ENCODE data around the gene DDX10.
A peak's percentile ranks its signal among the peaks of the same experiment; 100 is the strongest.
"Not testable (repeated sequence)": the region's sequence is repeated elsewhere in the genome, so short reads cannot be mapped to it uniquely, and the experiment has no call there.

DDX10 gene

DNA sequence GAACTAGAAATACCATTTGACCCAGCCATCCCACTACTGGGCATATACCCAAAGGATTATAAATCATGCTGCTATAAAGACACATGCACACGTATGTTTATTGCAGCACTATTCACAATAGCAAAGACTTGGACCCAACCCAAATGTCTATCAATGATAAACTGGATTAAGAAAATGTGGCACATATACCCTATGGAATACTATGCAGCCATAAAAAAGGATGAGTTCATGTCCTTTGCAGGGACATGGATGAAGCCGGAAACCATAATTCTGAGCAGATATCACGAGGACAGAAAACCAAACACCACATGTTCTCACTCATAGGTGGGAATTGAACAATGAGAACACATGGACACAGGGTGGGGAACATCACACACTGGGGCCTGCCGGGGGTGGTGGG is 114.3 kb downstream of the DDX10 start:
- not testable (repeated sequence) for DNase-seq

DNA sequence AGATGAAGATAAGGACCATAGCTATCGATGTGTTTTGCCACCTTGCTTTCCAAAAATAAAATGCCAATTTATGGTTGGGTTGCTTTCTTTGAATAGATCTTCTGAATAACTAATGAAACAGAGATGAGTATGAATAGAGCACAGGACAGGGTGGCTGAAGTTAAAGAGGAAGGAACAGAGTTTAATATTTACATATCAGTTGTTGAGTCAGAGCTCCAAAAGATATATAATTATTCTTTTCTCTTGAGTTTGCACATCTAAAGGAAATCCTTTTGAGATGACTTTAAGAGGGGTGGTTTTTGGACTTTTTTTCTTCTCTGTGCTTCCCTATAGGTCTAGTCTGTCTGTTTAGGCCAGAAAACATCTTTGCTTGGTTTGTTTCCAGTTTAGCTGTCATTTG is 115.2 kb downstream of the DDX10 start:
- no peak for DNase-seq

DNA sequence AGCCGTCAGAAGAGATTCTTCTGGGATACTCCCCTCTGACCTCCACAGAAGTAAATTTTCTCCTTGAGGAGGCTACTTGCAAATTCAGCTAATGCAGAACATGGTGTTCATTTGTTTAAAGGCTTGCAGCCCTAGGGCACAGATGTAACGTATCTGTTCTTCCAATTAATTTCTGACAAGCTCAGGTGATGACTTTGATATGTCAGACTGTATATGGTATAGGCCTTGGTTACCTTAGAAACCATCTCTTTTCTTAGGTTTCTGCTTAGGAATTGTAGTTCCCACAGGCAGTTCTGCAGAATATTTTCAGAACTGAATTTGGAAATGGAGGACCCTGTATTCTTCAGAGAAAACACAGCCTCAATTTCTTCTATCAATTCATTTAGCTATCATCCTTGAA is 117.1 kb downstream of the DDX10 start:
- no peak for DNase-seq

DNA sequence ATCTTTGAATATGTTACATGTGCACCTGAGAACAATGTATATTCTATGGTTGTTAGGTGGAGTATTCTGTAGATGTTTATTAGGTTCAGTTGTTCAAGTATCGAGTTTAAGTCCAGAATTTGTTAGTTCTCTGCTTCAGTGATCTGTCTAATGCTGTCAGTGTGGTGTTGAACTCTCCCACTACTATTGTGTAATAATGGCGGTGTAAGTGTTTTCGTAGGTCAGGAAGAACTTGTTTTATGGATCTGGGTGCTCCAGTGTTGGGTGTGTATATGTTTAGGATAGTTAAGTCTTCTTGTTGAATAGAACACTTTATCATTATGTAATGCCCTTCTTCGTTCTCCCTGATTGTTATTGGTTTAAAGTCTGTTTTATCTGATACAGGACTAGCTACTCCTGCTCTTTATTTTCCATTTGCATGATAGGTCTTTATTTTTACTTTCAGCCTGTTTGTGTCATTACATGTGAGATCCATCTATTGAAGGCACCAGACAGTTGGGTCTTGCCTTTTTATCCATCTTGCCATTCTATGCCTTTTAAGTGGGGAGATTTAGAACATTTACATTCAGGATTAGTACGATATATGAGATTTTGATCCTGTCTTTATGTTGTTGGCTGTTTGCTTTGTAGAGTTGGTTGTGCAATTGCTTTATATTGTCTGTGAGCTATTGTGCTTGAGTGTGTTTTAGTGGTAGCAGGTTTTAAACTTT is 121.6 kb downstream of the DDX10 start:
- no peak for DNase-seq

DNA sequence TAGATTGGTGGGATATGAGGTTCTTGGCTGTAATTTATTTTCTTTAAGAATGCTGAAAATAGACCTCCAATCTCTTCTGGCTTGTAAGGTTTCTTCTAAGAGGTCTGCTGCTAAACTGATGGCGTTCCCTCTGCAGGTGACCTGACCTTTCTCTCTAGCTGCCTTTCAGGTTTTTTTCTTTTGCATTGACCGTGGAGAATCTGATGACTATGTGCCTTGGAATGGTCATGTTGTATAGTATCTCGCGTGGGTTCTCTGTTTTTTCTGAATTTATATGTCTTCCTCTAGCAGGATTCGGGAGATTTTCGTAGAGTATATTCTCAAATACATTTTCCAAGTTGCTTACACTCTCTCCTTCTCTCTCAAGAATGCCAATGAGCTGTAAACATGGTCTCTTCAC is 122.2 kb downstream of the DDX10 start:
- no peak for DNase-seq

DNA sequence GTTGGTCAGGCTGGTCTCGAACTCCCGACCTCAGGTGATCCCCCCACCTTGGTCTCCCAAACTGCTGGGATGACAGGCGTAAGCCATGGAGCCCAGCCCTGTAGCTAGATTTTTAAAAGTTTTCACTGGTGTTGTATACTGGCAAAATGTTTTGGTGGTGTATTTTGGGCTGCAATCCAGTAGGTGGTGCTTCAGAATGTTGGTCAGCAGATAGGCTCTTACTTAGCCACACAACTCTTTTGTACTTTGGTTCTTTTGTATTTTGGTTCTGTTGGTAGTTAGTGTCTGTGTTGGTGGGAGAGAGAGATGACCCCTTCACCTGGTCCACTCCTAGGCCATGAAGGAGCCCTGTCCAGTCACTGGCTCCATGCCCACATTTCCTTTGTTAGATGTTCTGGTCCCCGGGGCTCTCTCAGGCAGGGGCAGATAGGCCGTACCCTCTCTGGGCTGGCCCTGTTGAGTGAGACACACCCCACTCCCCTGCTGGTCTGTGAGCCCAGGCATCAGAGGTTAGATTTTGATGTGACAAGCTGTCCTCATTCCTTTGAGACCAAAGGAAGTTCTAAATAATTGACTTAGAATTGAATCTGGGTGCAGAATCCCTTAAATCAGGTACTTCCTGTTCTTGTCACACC is 123.8 kb downstream of the DDX10 start:
- peak; percentile 42 to 51 for DNase-seq

DNA sequence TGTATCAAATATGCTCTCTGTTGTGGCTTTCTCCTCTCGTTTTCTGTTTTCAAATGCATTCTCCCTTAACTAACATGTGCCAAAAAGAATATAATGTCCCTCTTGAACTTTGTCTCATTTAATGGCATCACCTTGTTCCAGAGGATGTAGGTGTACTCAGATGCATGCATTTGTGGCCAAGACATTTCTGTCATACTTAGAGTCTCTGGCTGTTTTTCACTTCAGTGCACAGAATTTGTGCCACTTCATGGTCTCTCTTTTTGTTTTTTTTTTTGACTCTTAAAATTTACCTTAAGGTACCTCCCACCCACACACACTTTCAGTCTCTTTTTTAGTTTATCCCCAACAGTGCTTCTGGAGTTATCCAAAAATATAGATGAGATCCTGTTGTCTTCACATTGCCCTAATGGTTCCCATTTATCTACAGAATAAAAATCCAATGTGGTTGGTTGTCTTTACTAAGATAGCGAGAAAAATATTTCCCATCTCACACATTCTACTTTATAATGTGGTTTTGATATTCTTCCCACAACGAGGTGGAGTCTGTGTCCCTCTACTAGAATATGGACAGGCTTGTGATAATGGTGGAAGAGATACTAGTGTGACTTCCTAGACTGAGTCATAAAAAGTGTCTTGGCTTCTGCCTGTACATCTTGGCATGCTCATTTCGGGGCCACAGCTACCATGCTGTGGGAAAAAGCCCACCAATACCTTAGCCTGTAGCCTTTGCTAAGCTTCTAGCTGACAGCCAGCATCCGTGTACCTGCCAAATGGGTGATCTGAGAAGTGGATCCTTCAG is 125.8 kb downstream of the DDX10 start:
- no peak for DNase-seq

DNA sequence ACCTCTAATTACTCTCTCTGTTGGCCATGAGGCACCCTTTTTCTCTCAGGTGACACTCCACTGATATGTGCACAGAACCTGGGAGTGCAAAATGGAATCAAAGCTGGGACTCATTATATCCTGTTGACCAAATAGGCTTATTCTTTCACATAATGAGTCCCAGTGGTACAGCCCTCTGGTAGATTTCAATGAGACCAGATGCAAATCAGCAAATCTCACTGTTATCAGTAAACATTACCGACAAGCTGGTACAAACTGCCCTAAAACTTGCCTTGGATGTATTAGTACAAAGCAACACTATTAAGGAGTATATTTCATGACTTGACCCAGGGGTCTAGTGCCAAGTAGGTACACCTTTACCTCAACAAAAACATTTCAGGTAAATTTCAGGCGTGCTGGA is 128.3 kb downstream of the DDX10 start:
- DNase-seq, result no peak

DNA sequence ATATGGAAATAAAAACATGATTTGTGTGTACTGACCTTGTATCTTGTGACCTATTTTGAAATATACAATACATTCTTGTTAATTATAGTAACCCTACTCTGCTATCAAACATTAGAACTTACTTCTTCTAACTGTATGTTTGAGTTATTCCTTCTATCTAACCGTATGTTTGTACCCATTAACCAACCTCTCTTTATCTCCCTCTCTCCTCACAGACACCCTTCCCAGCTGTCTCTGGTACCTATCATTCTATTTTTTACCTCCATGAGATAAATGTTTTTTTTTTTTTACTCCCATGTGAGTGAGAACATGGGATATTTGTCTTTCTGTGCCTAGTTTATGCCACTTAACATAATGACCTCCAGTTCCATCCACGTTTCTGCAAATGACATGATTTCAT is 128.7 kb downstream of the DDX10 start:
- no peak for DNase-seq

DNA sequence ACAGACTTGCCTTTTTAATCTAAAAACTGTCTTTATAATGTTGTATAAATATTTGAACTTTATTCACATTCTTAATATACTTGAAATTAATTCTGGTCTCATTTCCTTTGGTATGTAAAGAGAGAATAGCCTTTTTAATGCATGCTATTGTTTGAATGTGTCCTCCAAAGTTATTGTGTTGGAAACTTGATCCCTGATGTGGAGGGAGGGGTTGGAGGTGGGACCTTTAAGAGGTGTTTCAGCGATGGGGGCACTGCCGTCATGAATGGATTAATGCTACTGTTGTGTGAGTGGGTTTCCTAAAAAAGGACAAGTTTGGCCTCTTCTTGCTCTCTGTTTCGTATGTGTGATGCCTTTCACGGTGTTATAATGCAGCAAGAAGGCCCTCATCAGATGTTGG is 131.7 kb downstream of the DDX10 start:
- no peak for DNase-seq

DNA sequence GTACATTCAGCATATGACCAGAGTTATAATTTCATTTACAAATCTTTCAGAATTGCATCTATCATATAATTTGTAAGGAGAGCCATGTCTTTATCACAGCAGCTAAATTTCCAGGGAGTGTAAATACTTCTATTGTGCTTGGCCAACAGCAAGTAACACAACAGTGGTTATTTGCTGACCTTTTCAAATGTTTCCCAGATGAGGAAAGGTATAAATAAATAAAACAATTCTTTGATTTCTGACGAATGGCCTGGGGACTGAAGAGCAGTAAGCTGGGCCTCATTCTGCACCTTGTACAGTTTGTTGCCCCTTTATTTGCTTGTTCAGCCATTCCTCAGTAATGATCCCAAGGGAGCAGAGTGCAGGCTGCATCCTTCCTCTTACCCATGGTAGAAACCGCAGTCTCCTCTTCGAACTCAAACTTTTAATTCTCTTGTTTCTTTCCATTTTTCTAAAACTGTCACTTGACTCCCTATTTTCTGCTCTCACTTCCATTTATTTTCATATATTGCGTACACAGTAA is 132.8 kb downstream of the DDX10 start:
- DNase-seq, result no peak

DNA sequence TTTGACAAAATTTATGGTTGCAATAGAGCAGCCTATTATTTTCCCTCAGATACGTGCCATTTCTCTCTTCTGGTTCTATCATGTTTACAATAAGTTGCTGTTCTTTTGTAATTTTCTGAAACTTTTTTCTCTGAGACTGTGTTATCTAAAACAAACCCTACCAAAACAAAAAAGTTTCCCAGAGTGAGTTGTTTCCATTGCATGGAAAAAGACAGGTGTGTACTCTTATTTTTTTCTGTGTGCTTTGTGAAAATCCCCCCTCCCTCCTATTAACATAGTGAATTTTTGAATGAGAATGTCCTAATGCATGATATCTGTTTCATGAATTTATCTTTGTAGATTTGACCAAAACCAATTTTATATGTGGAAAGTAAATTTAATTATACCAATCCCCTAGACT is 137.6 kb downstream of the DDX10 start:
- DNase-seq, result no peak

DNA sequence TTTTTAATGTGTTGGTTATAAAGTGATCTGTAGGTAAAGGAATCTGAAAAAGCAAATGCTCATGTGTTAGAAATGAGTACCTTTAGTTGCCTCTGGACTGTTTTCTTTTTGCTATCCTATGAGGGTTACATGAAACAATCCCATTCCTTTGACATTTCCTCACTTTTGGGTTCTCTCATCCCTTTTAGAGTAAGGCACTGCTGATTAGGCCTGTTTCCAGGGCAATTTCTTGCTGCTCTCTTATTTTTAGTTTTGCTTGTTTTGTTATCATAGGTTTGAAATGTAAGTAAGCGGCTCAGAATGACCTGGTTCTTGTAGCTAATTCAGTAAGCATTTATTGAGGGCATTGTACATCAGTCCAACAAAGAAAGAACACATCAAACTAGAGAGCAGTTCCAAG is 138.9 kb downstream of the DDX10 start:
- DNase-seq, result no peak

DNA sequence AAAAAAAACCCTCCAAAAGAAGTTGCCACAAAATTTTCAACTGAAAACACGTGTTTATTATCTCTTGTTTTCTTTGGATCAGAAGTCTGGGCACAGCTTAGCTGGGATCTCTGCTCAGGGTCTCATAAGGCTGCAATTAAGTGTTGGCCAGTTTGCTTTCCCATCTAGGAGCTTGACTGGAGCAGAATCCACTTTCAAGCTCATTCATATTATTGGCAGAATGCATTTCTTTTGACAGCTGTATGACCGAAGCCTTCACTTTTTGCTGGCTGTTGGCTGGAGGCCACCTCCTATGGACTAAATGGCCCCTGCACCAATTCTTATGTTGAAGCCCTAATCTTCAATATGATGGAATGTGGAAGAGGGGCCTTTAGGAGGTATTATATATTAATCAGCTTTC is 139.6 kb downstream of the DDX10 start:
- DNase-seq, result no peak

DNA sequence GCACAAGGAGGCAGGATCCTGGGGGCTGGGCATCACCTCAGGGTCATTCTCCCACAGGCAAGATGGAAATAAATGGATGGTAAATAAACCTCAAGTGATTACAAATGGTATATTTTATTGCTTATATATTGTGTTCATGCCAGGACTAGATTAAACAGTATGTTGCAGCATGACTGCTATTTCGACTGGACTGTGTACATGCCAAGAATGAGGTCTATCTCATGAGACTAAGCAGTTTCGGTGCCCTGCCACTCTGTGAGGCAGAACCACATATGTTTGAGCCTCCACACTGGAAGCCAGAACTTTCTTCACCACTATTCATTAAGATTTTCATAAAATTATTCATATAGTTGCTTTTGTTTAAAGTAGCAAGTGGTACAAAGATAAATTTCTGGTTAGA is 140.2 kb downstream of the DDX10 start:
- DNase-seq, result no peak

DNA sequence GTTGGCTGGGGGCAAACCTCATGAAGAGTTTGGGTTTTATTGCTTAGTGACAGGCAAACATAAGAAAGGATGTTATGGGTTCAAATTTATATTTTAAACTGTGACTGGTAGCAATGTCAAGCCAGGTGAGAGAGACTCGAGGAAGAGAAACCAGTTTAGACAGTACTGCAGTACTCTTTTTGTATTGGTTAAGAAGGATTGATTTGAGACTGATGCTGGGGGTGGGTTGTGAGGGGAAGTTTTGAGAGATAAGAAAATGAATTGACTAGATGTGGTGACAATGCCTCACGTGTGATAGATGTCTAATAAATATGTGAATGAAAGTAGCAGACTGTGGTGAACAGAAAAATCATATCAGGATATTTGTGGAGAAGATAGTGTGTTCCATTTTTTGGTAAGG is 142.4 kb downstream of the DDX10 start:
- DNase-seq, result no peak

DNA sequence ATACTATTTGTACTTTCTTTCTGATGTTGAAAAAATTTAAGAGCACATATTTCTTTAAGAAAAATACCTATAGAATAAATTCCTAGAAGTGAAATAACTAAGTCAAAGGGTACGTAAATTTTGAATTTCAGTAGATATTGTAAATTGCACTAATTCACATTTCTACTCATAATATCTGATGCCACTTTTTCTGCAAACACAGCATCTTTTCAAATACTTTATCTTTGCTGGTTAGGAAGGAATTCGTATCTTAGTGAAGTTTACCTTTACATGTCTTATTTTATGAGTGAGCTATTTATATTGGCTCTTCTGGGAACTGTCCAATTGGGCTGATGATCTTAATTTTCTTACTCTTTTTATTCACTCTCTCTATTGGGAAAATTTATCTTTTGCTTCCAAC is 148.2 kb downstream of the DDX10 start:
- no peak for DNase-seq

DNA sequence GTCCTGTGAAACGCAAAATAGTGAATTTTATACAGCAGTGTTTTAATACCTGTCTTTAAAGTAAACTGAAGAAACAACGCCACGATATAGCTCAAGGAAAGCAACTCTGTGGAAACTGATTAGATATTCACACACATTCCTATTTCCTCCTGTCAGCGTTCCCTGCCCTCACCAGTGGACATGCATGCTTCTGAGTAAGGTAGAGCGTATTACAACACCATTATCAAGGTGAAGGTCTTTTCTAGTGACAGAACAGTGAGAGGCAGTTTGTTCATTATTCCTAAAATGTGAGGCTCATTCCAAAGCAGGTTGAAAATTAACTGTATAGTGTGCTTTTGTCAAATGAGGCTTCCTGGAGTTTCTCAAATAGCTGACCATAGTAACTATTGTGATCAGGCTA is 153.1 kb downstream of the DDX10 start:
- no peak for DNase-seq

DNA sequence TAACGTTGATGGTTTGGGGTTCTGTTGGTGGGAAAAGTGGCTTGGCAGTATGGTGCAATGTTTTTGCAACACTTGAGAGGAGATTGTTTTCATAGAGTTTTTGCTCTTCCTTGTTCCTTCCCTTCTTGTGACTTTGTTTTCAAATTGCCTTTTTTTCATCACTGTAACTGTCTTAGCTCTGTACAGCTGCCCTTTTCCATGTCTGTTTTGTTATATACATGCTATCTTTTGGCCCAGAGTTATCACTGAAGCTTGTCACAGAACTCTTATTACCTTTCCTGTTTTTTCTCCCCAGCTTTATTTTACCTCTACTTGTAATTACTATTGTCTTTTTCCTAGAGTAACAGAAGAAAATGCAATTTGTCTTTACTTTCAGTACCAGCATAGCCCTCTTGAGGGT is 154.1 kb downstream of the DDX10 start:
- DNase-seq, result no peak

DNA sequence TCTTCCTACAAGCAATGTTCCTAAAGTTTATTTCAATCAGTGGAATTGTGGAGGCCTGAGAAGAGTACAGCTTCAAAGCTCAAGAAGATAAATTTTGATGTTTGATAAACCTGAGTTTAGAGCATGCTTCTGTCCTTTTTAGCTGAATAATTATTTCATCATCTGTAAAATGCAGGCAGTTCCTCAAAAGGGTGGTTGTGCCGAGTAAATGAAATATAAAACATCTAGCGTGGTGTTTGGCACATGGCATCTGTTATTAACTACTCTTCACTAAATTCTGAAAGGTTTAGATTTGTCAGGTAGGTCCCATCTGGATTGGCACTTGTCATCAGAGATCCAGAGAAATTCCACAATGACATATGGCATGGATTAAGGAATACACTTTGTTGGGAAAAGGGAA is 155.1 kb downstream of the DDX10 start:
- no peak for DNase-seq

DNA sequence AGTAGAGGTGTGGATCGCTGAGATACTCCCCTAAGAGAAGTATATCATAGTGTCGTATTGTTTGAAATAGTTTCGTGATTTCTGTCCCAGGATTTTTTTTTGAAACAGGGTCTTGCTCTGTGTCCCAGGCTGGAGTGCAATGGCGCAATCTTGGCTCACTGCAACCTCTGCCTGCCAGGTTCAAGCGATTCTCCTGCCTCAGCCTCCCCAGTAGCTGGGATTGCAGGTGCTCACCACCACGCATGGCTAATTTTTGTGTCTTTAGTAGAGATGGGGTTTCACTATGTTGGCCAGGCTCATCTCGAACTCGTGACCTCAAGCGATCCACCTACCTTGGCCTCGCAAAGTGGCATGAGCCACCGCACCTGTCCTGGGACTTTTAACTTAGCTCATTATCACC is 159.1 kb downstream of the DDX10 start:
- DNase-seq, result not testable (repeated sequence)

DNA sequence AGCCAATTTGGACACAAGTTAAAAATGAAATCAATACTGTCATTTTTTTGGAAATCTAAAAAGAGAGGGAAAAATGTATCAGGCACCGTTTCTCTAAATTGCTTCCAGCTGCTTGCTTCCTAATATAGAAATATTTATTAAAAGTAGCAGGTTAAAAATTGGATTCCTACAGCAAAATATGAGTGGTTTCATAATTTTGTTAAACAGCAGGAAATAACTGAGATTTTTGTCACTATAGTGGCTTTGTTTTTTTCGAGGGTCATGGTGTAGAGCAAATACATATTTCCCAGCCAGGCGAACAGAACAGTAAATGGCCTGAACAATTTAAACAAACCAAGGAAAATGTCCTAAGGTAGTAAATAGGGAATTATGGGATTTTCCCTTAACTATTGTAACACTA is 159.7 kb downstream of the DDX10 start:
- no peak for DNase-seq

DNA sequence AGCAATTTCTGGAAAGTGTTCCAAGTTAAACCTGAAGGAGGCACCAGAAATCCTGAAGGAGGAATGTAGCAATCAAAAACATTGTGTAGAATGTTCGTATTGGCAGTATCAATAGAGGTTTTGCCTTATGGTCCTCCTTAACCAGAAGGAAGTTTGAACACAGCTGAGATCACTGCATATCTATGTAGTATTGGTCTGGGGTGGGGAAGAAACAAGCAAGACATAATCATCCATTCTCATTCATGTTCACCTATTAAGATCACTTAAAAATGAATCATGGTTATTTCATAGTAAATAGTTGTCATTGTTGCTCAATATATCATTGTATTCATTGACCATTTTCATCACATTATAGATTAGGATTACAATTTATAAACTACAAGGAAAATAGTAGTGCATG is 160.5 kb downstream of the DDX10 start:
- no peak for DNase-seq

DNA sequence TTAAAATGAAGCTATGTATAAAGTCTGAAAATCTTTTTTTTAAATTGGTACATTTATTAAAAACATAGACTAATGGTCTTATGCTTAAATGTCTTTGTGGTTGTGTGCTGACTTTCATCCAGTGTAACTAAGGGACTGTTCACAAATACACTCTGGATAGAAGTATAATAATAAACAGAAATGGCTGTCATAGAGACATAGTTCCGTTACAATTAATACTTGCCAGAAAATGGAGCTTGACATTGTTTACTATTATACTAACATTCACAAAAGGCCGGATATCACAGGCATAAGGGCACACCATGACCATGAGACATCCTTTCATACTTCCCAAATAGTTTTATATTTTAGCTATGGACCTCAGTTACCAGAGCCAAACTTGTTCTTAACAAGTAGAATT is 161.3 kb downstream of the DDX10 start:
- no peak for DNase-seq

Measured in Kasumi-1 (cell line).